DMS153 (cell line): ENCODE measurements around the gene KPTN.
"Not testable (repeated sequence)": the region's sequence is repeated elsewhere in the genome, so short reads cannot be mapped to it uniquely, and the experiment has no call there.

Source experiments
- DNase-seq: peaks from one replicate; lab custom pipeline; 2025; lab: John Stamatoyannopoulos, UW

Gene KPTN

DNA sequence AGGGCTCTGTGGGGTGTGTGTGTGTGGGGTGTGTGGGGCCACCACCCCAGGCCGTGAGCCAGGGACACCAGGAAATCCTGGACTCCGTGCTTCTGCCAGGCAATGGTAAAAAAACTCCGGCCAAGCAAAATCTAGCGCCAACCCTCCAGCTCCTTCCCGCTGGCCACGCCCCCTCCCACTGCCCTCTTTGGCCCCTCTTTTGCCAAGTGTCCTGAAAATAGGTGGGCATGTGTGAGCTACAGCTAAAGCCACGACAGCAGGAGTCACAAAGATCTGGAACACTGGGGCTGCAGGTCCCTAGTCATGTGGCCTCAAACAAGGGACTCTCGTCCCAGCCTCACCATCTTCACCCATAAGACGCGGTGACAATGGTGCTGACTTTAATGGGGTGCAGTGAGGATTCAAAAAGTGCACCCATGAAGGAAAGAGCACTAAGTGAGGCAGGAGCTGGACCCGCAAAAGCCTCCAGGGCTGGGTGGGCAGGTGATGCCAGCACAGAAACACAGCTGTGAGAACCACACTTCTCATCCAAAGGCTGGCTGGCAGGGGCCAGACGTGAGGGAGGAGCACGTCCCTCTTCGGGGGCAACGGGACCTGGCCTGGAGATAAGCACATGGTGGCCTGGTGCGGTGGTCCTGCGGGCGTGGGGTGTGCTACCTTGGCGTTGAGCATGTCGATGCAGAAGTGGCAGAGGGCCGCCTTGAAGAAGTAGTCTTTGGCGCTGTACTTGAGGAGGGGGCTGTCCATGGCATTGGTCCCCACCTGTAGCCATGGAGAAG lies 7.5 kb upstream of the KPTN start:
- DNase-seq = no peak

DNA sequence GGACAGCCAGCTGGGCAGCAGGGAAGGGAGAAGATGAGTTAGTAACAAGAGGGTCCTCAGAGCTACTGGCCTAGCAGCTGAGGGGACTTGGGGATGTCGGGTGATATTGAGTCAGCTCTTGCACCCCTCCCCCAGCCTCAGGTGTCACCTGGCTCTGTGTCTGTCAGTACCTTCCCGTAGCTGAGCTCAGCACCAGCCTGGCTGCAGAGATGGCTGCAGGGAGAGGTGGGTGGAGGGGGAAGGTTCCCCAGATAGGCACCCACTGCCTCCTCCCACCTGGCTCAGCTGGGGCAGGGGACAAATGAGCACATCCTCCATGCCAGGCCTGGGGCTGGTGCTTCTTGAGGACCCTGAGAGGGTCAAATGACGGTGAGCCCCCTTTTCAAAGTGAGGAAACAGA lies 6.8 kb upstream of the KPTN start:
- DNase-seq = no peak

DNA sequence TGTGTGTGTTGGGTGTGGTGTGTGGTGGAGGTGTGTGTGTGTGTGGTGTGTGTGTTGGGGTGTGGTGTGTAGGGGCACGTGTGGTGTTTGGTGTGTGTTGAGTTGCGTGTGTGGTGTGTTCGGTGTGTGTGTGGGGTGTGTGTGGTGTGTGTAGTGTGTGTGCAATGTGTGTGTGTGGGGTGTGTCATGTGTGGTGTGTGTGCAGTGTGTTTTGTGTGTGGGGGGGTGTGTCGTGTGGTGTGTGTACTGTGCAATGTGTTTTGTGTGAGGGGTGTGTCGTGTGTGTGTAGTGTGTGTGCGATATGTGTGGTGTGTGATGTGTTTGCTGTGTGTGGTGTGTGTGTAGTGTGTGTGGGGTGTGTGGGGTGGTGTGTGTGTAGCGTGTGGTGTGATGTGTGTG lies 6.0 kb upstream of the KPTN start:
- no peak for DNase-seq

DNA sequence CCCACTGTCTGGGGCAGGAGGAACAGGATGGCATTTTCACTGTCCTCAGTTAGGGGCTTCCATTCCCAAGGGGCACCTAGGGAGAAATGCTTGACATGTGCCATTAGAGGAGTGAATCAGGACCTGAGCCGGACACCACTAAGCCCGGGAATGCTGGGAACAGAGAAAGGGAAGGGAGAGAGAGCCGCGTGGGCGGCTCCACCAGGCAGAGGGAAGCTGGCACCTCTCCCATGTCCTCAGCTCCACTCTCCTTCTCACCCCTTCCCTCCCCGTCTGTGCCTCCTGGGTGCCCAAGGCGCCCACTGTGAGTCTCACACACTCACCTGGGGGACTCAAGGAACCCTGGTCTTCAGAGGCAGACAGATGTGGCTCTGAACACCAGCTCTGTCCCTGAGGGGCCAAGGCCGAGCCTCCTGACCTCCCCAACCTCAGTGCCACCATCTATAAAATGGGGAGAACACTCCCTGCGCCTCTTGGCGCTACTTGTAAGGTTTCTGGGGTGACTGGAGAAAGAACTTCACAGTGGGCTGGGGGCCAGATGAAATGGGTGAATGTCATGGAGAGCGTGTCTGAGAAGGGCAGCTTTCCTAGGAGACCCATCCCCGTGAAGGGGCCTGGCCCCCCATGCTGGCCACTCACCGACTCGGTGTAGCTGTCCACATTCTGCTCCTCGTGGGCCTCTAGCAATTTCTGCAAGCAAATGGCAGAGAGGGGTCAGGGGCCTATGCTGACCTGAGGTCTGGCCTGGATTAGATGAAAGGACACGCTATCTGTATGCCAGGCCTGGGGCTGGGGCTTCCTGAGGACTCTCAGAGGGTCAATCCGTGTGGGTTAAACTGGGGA lies 5.3 kb upstream of the KPTN start:
- DNase-seq = no peak

DNA sequence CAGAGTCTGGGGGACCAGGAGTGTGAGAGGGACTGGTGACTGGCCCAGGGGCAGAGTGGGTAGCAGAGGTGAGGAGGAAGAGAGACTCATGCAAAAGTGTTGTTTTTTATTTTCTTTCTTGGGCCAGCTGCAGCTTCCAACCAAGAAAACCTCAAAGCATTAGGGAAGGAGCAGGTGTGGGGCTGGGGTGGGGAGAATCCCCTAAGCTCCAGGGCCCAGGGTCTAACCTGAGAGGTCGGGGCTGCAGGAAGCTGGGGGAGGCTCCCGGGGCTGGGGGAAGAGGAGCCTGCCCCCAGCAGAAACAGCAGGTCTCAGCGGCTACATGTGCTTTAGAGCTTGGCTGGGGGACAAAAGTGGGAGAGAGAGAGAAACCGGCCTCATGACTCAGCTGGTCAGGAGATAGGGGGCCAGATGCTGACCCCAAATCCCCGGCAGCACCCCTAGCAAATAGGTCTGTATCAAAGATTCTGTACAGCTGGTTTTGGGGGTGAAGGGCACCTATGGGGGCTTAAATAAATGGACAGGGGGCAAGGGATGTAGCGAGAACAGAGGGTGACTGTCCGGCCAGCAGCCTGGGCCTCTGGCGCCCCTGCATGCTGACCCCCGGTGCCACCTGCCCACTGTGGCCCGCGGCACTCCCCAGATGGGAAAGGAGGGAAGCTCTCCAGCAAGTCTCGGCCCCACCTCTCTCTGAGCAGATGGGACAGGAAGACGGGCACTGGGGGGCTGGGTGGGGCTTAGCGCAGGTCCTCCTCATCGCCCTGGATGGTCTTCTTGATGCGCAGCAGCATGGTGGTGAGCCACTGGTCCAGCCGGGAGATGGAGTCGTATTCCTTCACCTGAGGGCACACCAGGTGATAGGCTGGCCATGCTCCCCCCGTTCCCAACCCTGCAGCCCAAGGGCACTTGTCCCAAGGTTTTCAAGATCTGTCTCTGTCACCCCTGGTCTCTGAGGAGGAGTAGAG lies 3.8 kb upstream of the KPTN start:
- no peak for DNase-seq

DNA sequence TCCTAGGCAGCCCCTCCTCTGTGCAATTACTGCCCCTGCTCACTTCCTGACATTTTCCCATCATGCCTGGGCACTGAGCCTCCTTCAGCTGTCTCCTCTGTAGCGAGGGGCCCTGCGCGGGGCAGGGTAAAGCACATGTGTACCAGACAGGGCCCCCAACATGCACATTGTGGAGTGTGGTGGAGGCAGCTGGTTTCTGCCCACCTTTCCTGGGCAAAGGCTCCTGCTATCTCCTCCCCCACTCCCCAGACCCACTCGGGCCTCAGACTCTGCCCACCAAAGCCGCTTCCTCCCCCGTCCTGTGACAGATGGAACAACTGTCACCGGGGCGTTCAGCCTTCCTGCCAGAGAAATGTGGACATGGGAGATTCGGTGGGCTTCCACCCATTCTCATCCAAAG lies 2.9 kb upstream of the KPTN start:
- no peak for DNase-seq

DNA sequence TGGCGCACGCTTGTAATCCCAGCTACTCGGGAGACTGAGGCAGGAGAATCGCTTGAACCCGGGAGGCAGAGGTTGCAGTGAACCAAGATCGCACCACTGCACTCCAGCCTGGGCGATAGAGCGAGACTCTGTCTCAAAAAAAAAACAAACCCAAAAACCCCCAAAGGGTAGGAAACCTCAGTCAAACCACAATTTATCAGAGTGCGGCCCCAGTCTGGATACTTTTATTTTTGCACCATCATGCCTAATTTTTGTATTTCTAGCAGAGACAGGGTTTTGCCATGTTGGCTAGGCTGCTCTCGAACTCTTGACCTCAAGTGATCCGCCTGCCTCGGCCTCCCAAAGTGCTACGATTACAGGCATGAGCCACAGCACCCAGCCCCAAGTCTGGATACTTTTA lies 2.2 kb upstream of the KPTN start:
- DNase-seq = not testable (repeated sequence)

DNA sequence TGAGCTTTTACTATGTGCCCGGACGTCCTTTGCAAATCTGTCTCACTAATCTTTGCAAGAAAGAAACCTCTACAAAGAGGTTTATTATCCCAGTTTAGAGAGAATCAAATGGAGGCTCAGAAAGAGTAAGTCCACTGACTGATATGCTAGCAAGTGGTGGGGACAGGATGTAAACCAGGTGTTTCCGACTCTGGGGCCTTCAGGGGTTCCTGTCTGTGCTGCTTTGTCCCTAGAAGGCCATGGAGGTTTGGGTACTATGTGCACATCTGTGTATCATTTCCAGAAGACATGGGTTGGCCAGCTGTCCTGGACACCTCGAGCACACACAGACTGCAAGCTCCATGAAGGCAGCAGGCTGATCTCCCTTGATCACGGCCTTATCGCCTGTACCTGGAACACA lies 1.2 kb upstream of the KPTN start:
- DNase-seq = no peak

DNA sequence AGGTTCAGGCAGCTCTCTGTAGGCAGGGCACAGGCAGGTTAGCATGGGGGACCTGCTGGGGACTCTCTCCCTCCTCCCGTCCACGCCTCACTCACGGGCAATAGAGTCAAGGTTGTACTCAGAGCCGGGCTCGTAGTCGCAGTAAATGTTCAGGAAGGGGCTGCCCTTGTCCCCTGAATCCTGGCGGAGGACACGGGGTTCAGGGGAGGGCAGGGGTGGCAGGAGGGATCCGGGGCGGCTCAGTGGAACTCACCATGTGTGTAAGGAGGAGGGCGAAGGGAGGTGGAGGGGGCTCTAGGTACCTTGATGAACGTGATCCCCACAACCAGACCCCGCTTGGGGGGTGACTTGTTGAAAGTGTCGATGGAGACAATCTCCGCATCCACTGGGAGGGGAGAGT lies 819 bp downstream of the KPTN start:
- DNase-seq = no peak

DNA sequence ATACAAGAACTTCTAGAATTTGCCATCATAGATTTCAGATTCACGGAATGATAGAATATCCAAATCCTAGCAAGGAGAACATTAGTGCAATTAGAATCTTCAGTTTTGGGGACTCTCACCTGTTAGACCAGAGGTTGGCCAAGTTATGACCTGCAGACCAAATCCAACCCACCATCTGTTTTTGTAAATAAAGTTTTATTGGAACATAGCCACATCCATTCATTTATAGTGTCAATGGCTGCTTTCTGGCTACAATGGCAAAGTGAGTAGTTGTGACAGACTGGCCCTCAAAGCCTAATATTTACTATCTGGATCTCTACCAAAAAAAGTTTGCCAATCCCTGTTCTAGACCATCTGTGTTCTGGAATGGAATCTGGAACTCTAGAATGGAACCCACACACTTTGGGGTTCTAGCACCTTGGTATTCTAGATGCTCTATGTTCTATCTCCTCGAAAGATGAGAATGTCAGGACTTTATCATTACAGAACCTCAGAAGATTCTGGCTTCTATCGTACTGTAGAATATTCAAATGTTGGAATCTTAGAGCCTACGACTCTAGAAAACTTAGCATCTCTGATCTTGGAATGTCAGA lies 2.5 kb downstream of the KPTN start:
- no peak for DNase-seq

DNA sequence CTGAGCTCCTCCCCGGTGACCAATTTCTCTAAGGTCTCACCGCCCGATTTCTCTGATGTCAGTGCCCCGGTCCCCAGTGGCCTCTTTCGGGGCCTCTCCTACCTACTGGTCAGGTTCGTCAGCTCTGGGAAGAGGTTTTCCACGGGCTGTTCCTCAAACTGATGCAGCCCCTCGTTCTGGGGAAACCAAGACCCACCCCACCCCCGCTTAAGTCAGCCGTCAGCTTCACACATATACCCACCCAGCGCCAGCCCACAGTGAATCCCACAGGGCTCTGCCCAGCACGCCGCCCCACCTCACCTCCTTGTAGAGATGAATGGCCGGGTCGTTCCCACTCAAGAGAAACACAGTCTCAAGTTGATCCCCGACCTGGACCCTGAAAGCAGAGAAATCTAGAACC lies 3.4 kb downstream of the KPTN start:
- no peak for DNase-seq

DNA sequence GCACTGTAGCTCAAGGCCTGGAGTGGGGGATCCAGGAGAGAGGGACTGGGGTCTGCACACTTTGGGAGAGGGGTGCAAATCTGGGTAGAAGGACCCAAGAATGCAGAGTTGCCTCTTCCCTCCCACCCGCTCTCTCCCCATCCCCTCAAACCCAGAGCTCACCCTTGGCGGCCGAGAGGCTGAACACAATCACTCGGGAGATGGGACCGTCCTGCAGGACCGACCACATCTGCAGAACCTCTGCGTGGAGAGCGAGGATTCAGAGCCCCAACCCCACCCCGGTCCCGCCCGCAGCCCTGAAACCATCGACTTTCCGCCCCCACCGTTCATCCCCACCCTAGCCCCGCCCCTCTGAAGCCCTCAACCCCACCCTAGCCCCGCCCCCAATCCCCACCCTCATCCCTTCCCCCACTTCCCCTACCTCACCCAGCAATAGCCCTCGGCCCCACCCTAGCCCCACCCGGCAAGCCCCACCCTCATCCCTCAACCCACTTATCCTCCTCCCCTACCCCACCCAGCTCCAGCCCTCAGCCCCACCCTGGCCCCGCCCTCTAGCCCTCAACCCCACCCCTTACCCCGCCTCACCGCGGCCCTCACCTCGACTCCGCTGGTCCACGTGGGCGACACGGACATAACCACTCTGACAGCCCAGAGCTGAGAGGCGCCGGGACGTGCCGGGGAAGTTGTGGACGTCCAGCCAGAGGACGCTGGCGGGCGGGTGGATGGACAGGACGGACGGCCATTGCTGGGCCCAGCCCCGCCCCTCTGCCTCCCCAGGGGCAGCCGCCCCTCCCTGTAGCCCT lies 4.1 kb downstream of the KPTN start:
- DNase-seq = no peak

DNA sequence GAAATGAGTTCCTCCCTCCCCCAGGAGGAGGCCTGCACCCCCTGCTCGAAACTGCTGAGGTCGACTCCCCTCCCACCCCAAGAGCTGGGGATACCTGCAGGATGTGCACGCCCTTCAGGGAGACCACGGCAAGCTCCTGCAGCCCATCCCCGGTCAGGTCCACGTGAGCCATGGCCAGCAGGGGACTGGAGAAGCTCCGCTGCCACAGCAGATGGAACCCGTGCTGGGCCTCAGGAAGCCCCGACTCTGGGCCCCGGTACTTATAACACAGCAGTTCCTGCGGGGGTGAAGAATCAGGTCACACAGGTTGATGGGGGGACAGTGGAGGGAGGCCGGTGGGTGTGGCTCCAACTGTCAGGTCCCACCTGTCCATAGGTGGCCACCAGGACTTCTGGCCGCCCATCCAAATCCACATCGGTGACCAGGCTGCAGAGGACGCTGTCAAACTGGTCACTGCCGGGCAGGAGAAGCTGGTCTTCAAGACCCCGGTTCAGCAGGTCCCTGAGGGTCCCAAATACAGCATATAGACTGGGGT lies 7.5 kb downstream of the KPTN start:
- DNase-seq = no peak

DNA sequence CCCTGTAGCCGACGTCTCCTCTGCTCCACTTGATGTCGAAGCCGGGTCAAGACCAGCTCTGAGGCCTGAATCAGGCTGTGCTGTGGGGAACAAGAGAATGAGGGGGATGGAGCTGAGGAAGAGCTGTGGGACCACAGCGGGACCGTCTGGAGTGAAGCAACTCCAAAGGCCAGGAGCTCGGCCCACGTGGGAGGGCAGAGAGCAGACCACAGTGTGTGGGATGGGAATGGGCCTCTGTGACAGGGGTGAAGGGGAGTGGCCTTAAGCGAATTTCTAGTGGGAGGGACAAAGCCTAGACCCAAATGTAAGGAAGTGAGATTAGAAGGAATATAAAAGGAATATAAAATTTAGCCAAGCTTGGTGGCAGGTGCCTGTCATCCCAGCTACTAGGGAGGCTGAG lies 8.6 kb downstream of the KPTN start:
- no peak for DNase-seq

DNA sequence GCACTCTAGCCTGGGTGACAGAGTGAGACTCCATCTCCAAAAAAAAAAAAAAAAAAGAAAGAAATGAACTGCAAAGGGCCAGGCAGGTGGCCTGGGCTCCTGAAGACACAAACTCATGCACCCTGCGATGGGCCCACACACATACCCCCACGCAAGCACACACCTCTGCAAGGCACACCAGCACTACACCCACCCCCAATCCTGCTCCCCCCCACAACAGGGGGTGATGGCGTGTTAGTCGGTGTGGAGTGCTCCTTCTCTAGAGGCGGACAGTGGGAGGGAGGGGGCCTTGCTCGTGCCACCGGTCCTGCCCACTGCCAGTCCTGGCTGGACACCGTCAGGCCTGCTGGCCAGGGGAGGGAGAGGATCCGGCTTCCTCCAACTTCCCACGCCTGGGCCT lies 10.7 kb downstream of the KPTN start:
- no peak for DNase-seq

DNA sequence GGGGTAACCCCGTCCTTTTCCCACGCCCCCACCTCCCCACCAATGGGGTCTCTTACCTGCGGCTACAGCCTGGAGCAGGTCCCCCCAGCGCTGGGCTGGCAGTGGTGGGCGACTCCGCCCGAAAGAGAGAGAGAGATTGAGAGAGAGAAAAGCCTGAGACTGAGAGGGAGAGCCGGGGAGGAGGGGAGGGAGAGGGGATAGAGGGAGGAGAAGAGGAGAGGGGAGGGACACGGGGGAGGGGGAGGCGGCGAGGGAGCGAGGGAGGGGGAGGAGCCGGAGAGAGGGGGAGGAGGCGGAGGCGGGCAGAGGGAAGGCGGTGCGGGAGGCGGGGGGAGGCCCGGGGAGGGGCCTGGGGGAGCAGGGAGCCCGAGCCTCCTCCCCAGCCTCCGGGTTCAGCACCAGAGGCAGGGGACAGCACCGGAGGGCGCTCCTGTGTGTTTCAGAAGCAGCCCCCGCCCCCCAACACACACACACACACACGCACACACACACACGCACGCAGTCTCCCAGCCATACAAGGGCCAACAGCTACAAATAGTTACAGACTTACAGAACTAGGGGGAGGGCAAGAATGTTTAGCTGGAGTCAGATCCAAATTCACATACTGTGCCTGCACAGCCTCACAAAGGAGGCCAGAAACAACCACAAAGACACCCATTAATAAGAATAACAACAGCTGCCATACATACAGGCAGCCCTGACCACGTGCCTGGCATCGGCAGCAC lies 12.1 kb downstream of the KPTN start, which contains the start of gene SLC8A2:
Gene SLC8A2 (minus strand): TSS at position 161 of the 725 bp plus-strand sequence. CDS start 5,490 bp downstream, outside the sequence.
- DNase-seq = peak; percentile 41

DNA sequence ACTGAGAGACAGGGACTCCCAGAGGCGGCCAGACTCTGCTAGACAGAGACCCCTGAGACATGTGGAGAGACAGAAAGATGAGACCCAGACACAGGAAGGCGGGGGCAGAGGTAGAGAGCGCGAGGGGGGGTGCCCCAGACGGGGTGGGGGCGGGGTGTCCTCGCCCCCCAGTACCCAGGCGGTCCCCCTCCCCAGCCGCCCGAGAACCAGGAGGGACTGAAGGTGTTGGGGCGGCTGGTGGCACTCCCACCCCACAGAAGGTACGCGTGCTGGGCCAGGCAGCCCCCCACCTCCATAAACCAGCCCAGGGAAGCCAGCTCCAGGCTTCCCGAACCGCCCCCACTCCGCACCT lies 12.7 kb downstream of the KPTN start:
- no peak for DNase-seq

DNA sequence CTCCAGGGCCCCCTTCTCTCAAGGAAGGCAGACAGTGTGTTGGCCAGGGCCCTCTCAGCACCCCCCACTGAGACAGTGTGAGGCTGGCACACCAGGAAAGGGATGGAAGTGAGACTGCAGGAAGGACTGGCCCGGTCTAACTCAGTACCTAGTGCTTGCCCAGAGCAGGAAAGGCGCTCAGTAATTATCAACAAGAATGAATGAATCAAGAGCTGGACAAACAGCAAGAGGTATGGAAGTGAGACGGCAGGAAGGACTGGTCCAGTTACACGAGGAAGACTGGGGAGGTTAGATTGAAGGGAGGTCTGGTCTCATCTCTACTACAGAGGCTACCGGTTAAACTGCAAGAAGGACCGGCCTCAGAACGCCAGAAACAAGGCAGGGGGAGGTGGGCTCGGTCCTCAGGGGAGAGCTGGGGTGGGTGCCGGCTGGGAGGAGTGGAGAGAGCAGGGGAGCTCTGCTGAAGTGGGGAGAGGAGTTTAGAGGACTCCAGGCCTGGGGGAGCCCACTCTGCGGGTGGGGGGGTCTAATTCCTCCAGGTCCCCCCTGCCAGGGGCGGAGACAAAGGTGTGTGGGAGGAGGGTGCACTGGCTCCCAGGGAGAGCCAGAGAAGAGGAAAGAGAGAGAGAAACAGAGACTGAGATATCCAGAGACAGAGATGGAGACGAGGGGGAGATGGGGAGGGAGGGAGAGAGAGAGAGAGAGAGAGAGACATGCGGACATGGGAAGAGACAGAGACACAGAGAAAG lies 13.4 kb downstream of the KPTN start:
- DNase-seq = no peak

DNA sequence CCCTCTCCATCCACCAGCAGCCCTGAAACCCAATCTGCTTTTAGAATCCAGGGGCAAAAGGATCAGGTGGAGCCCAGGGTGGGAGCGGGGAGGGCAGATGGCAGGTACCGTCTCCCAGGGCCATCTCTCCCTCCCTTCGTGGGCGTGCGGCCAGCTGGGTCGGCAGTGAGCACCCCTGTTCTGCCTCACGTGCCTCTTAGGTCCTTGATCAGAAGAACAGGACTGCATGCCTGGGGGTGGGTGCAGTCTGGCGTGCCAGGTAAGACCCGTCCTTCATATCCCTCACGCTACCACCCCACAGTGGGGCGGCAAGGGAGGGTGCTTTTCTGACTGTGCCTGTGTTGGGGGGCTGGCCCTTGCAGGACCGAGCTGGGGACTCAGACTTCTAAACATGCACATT lies 14.3 kb downstream of the KPTN start:
- no peak for DNase-seq

DNA sequence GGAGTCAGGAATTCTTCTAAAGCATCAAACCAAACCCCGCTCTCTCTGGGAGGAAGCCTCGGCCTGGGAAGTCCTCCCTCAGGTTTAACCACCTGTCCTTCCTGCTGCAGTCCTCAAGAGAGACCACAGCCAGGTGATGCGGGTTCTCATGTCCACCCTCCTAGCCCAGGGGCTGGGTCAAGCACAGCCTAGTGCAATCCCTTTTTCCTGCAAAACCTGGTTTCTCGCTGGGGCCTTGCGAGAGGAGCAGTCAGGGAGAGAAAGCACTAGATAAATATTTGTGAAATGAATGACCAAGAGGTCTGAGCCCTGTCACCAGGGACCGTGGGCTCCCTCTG lies 14.7 kb downstream of the KPTN start:
- no peak for DNase-seq
